HCT116 (cell line): ENCODE data around the gene UGT2B17.

Experiments
- CBX3 ChIP-seq: IDR thresholded peaks from 2 replicates; pipeline ENCODE4 v1.6.1; 2012; ENCODE audit warnings: low read depth
- MAX ChIP-seq: IDR thresholded peaks from 2 replicates; pipeline ENCODE4 v1.6.1; 2012
- TF ChIP-seq, protein P1 (sequence below), 3 experiments: fragments of 200-600 bp in 1 of 3; sonication (generic) in 1 of 3; IDR thresholded peaks in 2 of 3; conservative IDR thresholded peaks in 1 of 3; 2 replicates each; pipeline ENCODE4 v1.5.1; 2012 to 2017; ENCODE audit warnings: low read depth in 2 of 3, low read length in 2 of 3, antibody characterized with exemption in 1 of 3, borderline replicate concordance in 1 of 3, control low read depth in 1 of 3, mild to moderate bottlenecking in 1 of 3, mixed read lengths in 1 of 3, mixed run types in 1 of 3, moderate library complexity in 1 of 3; ENCODE audit not compliant: insufficient read depth in 1 of 3

- TF ChIP-seq CBX3: no peak
- TF ChIP-seq, protein P1, sequence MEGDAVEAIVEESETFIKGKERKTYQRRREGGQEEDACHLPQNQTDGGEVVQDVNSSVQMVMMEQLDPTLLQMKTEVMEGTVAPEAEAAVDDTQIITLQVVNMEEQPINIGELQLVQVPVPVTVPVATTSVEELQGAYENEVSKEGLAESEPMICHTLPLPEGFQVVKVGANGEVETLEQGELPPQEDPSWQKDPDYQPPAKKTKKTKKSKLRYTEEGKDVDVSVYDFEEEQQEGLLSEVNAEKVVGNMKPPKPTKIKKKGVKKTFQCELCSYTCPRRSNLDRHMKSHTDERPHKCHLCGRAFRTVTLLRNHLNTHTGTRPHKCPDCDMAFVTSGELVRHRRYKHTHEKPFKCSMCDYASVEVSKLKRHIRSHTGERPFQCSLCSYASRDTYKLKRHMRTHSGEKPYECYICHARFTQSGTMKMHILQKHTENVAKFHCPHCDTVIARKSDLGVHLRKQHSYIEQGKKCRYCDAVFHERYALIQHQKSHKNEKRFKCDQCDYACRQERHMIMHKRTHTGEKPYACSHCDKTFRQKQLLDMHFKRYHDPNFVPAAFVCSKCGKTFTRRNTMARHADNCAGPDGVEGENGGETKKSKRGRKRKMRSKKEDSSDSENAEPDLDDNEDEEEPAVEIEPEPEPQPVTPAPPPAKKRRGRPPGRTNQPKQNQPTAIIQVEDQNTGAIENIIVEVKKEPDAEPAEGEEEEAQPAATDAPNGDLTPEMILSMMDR (IDR thresholded peaks at IDR 0.05 in 2 of 3, conservative IDR thresholded peaks at IDR 0.05 in 1 of 3; ENCODE audit: borderline replicate concordance in 1 of 3, insufficient read depth in 1 of 3, low read depth in 2 of 3, low read length in 2 of 3): no peak
- TF ChIP-seq MAX: no peak
Observed at GRCh38 chr4:68582339-68582717, 6.2 kb upstream of the UGT2B17 start.
